ENCODE data around the gene LRSAM1.

Gene LRSAM1

GRCh38 chr9:127541176-127541575 is 89.9 kb downstream of the LRSAM1 start:
- no peak overlapping the region for H3K4me2 ChIP-seq (ENCODE audit: low read depth, low read length, poor library complexity, severe bottlenecking)
- H4K20me1 ChIP-seq (ENCODE audit: low read depth, low read length), result no peaks in the 10 kb centered on the region
- H3K27me3 ChIP-seq (ENCODE audit: low read length), result no peaks in the 10 kb centered on the region
- no peak overlapping the region for H2AFZ ChIP-seq (ENCODE audit: low read depth, low read length, severe bottlenecking)
- H3F3A ChIP-seq (ENCODE audit: insufficient read depth), result no peaks in the 10 kb centered on the region
- H3K9me2 ChIP-seq (replicated peaks; ENCODE audit: insufficient read depth, low read length), result no peaks in the 10 kb centered on the region
- TF ChIP-seq EZH2phosphoT487 (conservative IDR thresholded peaks at IDR 0.05; ENCODE audit: low read length), result no peak
- no peak for TF ChIP-seq CTCF (IDR thresholded peaks at IDR 0.05; ENCODE audit: insufficient read depth, low read length, poor library complexity, severe bottlenecking)
- no peak overlapping the region for H3K27ac ChIP-seq (ENCODE audit: low read depth, low read length)
- no peak overlapping the region for H3K9ac ChIP-seq (ENCODE audit: low read length)
- no peaks in the 10 kb centered on the region for H3K79me2 ChIP-seq (ENCODE audit: insufficient read depth, low read length)
- H3K4me3 ChIP-seq (ENCODE audit: insufficient read depth, low read length, poor library complexity, severe bottlenecking), result no peak overlapping the region
- H3K9me3 ChIP-seq (ENCODE audit: insufficient read depth, low read length), result no peaks in the 10 kb centered on the region
- H3K36me3 ChIP-seq (ENCODE audit: low read length), result no peaks in the 10 kb centered on the region

GRCh38 chr9:127541865-127542264 is 90.6 kb downstream of the LRSAM1 start:
- Histone ChIP-seq H3K4me2 (ENCODE audit: low read depth, low read length, poor library complexity, severe bottlenecking) (no peak overlapping the region), H3K9me3 (ENCODE audit: insufficient read depth, low read length) (no peaks in the 10 kb centered on the region), H3F3A (ENCODE audit: insufficient read depth) (no peaks in the 10 kb centered on the region), H3K27ac (ENCODE audit: low read depth, low read length) (no peak overlapping the region), H3K27me3 (ENCODE audit: low read length) (no peaks in the 10 kb centered on the region), H3K36me3 (ENCODE audit: low read length) (no peaks in the 10 kb centered on the region), H4K20me1 (ENCODE audit: low read depth, low read length) (no peaks in the 10 kb centered on the region), H3K79me2 (ENCODE audit: insufficient read depth, low read length) (no peaks in the 10 kb centered on the region), H2AFZ (ENCODE audit: low read depth, low read length, severe bottlenecking) (no peak overlapping the region), H3K9me2 (replicated peaks; ENCODE audit: insufficient read depth, low read length) (no peaks in the 10 kb centered on the region), H3K9ac (ENCODE audit: low read length) (no peak overlapping the region), H3K4me3 (ENCODE audit: insufficient read depth, low read length, poor library complexity, severe bottlenecking) (no peak overlapping the region)
- no peak for TF ChIP-seq CTCF (IDR thresholded peaks at IDR 0.05; ENCODE audit: insufficient read depth, low read length, poor library complexity, severe bottlenecking)
- TF ChIP-seq EZH2phosphoT487 (conservative IDR thresholded peaks at IDR 0.05; ENCODE audit: low read length), result no peak

- H3K36me3 ChIP-seq (ENCODE audit: low read length), result no peaks in the 10 kb centered on the region
- no peak overlapping the region for H3K27ac ChIP-seq (ENCODE audit: low read depth, low read length)
Measured at GRCh38 chr9:127543221-127543620, 91.9 kb downstream of the LRSAM1 start.

More at GRCh38 chr9:127543221-127543620, 91.9 kb downstream of the LRSAM1 start:
- Histone ChIP-seq H3K4me2 (ENCODE audit: low read depth, low read length, poor library complexity, severe bottlenecking) (no peak overlapping the region), H3F3A (ENCODE audit: insufficient read depth) (no peaks in the 10 kb centered on the region), H3K9me2 (replicated peaks; ENCODE audit: insufficient read depth, low read length) (no peaks in the 10 kb centered on the region), H3K27me3 (ENCODE audit: low read length) (no peaks in the 10 kb centered on the region), H3K9me3 (ENCODE audit: insufficient read depth, low read length) (no peaks in the 10 kb centered on the region), H2AFZ (ENCODE audit: low read depth, low read length, severe bottlenecking) (no peak overlapping the region), H3K4me3 (ENCODE audit: insufficient read depth, low read length, poor library complexity, severe bottlenecking) (no peak overlapping the region), H3K79me2 (ENCODE audit: insufficient read depth, low read length) (no peaks in the 10 kb centered on the region), H4K20me1 (ENCODE audit: low read depth, low read length) (no peaks in the 10 kb centered on the region), H3K9ac (ENCODE audit: low read length) (no peak overlapping the region)
- TF ChIP-seq EZH2phosphoT487 (conservative IDR thresholded peaks at IDR 0.05; ENCODE audit: low read length), result no peak
- no peak for TF ChIP-seq CTCF (IDR thresholded peaks at IDR 0.05; ENCODE audit: insufficient read depth, low read length, poor library complexity, severe bottlenecking)

Measured in SU-DHL-6 (cell line).